Activated CD4-positive, alpha-beta T cell treated with anti-CD3 and anti-CD28 coated beads, Interleukin-2, amount 50 U/mL, for 16 hours (primary cell): ENCODE results near the gene LKAAEAR1.

Source experiments
- DNase-seq: peaks from one replicate; pipeline ENCODE4 v3.0.0-alpha.2; 2020

LKAAEAR1 gene

GRCh38 chr20:64110411-64111068, 26.3 kb upstream of the LKAAEAR1 start:
- no peak for DNase-seq

- no peak for DNase-seq
These were observed 25.7 kb upstream of the LKAAEAR1 start for GRCh38 chr20:64109831-64110391.

- DNase-seq = no peak
These were observed 24.8 kb upstream of the LKAAEAR1 start for GRCh38 chr20:64108731-64109681.

- DNase-seq = no peak
These were observed 23.7 kb upstream of the LKAAEAR1 start for GRCh38 chr20:64107736-64108457.

GRCh38 chr20:64106981-64107735, 23.0 kb upstream of the LKAAEAR1 start, which contains the start of gene NPBWR2:
Gene NPBWR2 (minus strand): TSS chr20:64107565. CDS start chr20:64106831, 734 bp downstream.
- no peak for DNase-seq

GRCh38 chr20:64106435-64106961, 22.3 kb upstream of the LKAAEAR1 start:
- DNase-seq = no peak

GRCh38 chr20:64105846-64106434, 21.7 kb upstream of the LKAAEAR1 start:
- DNase-seq = no peak

- no peak for DNase-seq
These were observed 20.7 kb upstream of the LKAAEAR1 start for GRCh38 chr20:64104667-64105451.

- no peak for DNase-seq
These were observed 19.9 kb upstream of the LKAAEAR1 start for GRCh38 chr20:64103871-64104666.

GRCh38 chr20:64102647-64103354, 18.6 kb upstream of the LKAAEAR1 start:
- no peak for DNase-seq

- peak; percentile 52 for DNase-seq
These were observed 17.8 kb upstream of the LKAAEAR1 start for GRCh38 chr20:64101731-64102621.

GRCh38 chr20:64100946-64101688, 16.9 kb upstream of the LKAAEAR1 start:
- DNase-seq = no peak

- DNase-seq = no peak
These were observed 16.3 kb upstream of the LKAAEAR1 start for GRCh38 chr20:64100566-64100888.

GRCh38 chr20:64099880-64100565, 15.8 kb upstream of the LKAAEAR1 start:
- DNase-seq = no peak

GRCh38 chr20:64099086-64099786, 15.0 kb upstream of the LKAAEAR1 start:
- DNase-seq = no peak

- no peak for DNase-seq
These were observed 14.3 kb upstream of the LKAAEAR1 start for GRCh38 chr20:64098471-64099013.
